Fibroblast of lung (primary cell): ENCODE results near the gene CNR1. TPM values are rescaled to one million over a fixed set of nuclear protein-coding genes. Genes with fewer than 3 reads are reported as not detected.
A peak's percentile ranks its signal among the peaks of the same experiment; 100 is the strongest.

Source experiments
- DNase-seq, 2 donors: peaks; one replicate each; pipeline versions ENCODE4 v3.0.0 to v3.0.0-alpha.2; 2010; ENCODE audit warnings: low read depth in 2 of 2
- H2AFZ ChIP-seq: 2 replicates; pipeline ENCODE4 v1.5.1; 2012; ENCODE audit warnings: low read length, control low read depth, inconsistent platforms
- H3K27ac ChIP-seq: 2 replicates; pipeline ENCODE4 v1.5.1; 2011; ENCODE audit warnings: low read length, control low read depth; ENCODE audit not compliant: insufficient read depth
- H3K27me3 ChIP-seq: 2 replicates; pipeline ENCODE4 v1.5.1; 2011; ENCODE audit warnings: mild to moderate bottlenecking, low read length; ENCODE audit not compliant: control insufficient read depth, insufficient read depth
- H3K36me3 ChIP-seq: 2 replicates; pipeline ENCODE4 v1.5.1; 2011; ENCODE audit warnings: low read length; ENCODE audit not compliant: control insufficient read depth, insufficient read depth
- H3K4me1 ChIP-seq: 2 replicates; pipeline ENCODE4 v1.5.1; 2011; ENCODE audit warnings: low read length; ENCODE audit not compliant: control insufficient read depth, insufficient read depth; ENCODE audit errors: extremely low read depth
- H3K4me2 ChIP-seq: 2 replicates; pipeline ENCODE4 v1.5.1; 2011; ENCODE audit warnings: low read length, control low read depth; ENCODE audit not compliant: insufficient read depth; ENCODE audit errors: extremely low read depth
- H3K4me3 ChIP-seq, 4 experiments: fragments of 200-600 bp in 1 of 4; sonication (generic) in 1 of 4; replicated peaks in 1 of 4; 2 replicates each; pipeline ENCODE4 v1.5.1; 2011 to 2016; ENCODE audit warnings: low read length in 4 of 4, low read depth in 3 of 4, mild to moderate bottlenecking in 3 of 4, control low read depth in 2 of 4, inconsistent platforms in 1 of 4, mixed read lengths in 1 of 4; ENCODE audit not compliant: insufficient read depth in 1 of 4; ENCODE audit errors: control extremely low read depth in 1 of 4
- H3K79me2 ChIP-seq: 2 replicates; pipeline ENCODE4 v1.5.1; 2012; ENCODE audit warnings: mild to moderate bottlenecking, low read length, inconsistent platforms; ENCODE audit not compliant: control insufficient read depth, insufficient read depth
- H3K9ac ChIP-seq: 2 replicates; pipeline ENCODE4 v1.5.1; 2011; ENCODE audit warnings: mild to moderate bottlenecking, low read length, control low read depth; ENCODE audit not compliant: insufficient read depth
- H3K9me3 ChIP-seq: 2 replicates; pipeline ENCODE4 v1.5.1; 2012; ENCODE audit warnings: low read depth, low read length; ENCODE audit not compliant: control insufficient read depth, insufficient read depth
- H4K20me1 ChIP-seq: 2 replicates; pipeline ENCODE4 v1.5.1; 2011; ENCODE audit warnings: low read length; ENCODE audit not compliant: control insufficient read depth, insufficient read depth; ENCODE audit errors: extremely low read depth
- EZH2 ChIP-seq: IDR thresholded peaks from 2 replicates; pipeline ENCODE4 v1.5.1; 2012; ENCODE audit warnings: low read length, control low read depth, mild to moderate bottlenecking; ENCODE audit errors: missing control alignments
- polyA plus RNA-seq, 2 donors: library from polyadenylated mRNA; depleted of rRNA in 1 of 2; stranded (reverse) in 1 of 2; unstranded in 1 of 2; fragments of >200 nt; gene quantifications; 2 replicates each; pipeline ENCODE4 v1.2.1, GENCODE V29; 2011 to 2012; ENCODE audit warnings: missing spikeins in 1 of 2
- total RNA-seq: library from RNA; depleted of rRNA; stranded (reverse); fragments of >200 nt; gene quantifications from 2 replicates; pipeline ENCODE4 v1.2.1, GENCODE V29; 2014
- TF ChIP-seq, protein P1 (sequence below), 2 donors: IDR thresholded peaks in 1 of 2; conservative IDR thresholded peaks in 1 of 2; 1 replicate in 1 of 2; 2 replicates in 1 of 2; pipeline ENCODE4 v1.5.1; 2011 to 2012; ENCODE audit warnings: low read length in 2 of 2, control low read depth in 1 of 2, inconsistent platforms in 1 of 2, low read depth in 1 of 2, mild to moderate bottlenecking in 1 of 2

Gene CNR1
- total and polyA plus RNA-seq, 2 donors (not counting 1 experiment from before 2014, with no cell fraction given): not detected

DNA sequence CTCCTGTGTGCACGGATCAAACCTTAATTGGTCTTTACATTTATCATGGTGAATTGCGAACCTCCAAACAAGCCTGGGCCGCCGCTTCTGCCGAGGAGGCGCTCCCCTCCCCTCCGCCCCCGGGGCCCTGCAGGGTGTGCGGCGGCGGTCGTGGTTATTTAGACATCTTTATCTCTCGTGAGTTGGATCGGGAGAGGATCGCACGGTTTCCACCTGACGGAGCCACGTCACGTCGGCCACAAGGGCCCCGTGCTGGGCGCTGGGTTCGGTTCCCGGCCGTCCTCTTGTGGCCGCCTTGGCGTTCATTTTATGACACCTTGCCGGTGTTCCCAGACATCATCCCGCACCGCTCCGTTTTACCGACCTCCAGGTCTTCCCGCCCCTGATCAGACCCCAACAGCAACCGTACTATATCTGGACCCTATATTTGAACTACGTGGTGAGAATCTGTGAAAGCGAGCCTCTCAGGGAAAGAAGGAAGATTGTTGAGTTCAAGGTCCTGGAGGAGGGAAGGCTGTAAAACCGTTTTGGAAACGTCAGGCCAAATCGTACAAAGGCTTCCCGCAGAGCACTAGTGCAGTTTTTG is 1.3 kb upstream of the CNR1 start:
- H3K9ac ChIP-seq: no peak overlapping the region
- H3K79me2 ChIP-seq: no peaks in the 10 kb centered on the region
- no peak overlapping the region for H3K27ac ChIP-seq
- no peaks in the 10 kb centered on the region for H4K20me1 ChIP-seq
- peaks cover 33% of the 10 kb centered on the region for H3K27me3 ChIP-seq
- H3K4me2 ChIP-seq: no peak overlapping the region
- H3K9me3 ChIP-seq: no peaks in the 10 kb centered on the region
- no peak overlapping the region for H2AFZ ChIP-seq
- H3K4me1 ChIP-seq: no peaks in the 10 kb centered on the region
- DNase-seq: no peak
- no peaks in the 10 kb centered on the region for H3K36me3 ChIP-seq
- TF ChIP-seq, protein P1, sequence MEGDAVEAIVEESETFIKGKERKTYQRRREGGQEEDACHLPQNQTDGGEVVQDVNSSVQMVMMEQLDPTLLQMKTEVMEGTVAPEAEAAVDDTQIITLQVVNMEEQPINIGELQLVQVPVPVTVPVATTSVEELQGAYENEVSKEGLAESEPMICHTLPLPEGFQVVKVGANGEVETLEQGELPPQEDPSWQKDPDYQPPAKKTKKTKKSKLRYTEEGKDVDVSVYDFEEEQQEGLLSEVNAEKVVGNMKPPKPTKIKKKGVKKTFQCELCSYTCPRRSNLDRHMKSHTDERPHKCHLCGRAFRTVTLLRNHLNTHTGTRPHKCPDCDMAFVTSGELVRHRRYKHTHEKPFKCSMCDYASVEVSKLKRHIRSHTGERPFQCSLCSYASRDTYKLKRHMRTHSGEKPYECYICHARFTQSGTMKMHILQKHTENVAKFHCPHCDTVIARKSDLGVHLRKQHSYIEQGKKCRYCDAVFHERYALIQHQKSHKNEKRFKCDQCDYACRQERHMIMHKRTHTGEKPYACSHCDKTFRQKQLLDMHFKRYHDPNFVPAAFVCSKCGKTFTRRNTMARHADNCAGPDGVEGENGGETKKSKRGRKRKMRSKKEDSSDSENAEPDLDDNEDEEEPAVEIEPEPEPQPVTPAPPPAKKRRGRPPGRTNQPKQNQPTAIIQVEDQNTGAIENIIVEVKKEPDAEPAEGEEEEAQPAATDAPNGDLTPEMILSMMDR (conservative IDR thresholded peaks at IDR 0.05 in 1 of 2, IDR thresholded peaks at IDR 0.05 in 1 of 2; ENCODE audit: low read depth in 1 of 2, low read length in 2 of 2): no peak
- TF ChIP-seq EZH2: peak; percentile 73
- H3K4me3 ChIP-seq: no peak overlapping the region

DNA sequence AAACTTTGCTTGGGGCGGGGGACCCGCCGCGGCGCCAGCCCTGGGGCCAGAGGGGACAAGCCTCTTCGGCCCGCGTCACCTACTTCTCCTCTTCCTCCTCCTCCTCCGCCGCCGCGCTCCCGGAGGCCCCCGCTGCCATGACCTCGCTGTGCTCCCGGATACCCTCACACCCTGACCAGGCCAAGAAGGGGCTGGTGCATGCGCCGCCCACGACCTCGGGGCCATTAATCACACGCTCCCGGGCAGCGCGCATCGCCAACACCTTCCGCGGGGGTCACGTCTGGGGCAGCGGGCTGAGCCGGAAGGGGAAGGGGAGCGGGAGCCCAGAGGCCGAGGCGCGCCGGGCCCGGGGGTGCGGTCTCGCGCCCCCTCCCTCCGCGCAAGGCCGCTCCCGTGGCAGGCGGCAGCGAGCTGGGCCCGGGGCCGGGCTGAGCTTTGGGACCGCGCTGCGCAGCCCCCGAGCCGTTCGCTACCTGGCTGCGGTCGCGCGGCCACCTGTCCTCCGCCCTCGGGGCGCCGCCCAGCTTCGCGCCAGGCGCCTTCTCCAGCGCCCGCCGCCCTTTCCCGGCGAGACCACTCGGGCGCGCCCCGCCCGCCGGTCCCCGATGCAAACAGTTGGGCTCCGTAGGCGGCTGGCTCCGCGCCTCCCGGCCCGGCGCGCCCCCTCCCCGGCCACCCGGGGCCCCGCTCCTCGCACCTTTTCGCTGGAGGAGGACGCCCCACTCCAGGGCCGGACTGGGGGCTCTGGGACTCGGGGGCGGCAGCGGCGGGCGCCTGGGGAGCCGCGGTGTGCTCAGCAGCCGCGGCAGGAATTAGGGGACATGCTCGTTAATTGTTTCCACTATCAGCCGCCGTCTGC is 575 bp upstream of the CNR1 start:
- Histone ChIP-seq H3K27me3 (peaks cover 33% of the 10 kb centered on the region), H2AFZ (peak overlapping the region; percentile 15), H3K9ac (no peak overlapping the region), H3K36me3 (no peaks in the 10 kb centered on the region), H3K27ac (no peak overlapping the region), H3K4me2 (peak overlapping the region; percentile 33), H3K4me1 (no peaks in the 10 kb centered on the region), H4K20me1 (no peaks in the 10 kb centered on the region), H3K4me3 (peak overlapping the region in 3 of 4 experiments; percentile 16 to 53 (median 17)), H3K9me3 (no peaks in the 10 kb centered on the region), H3K79me2 (no peaks in the 10 kb centered on the region)
- DNase-seq: no peak
- TF ChIP-seq, protein P1 (conservative IDR thresholded peaks at IDR 0.05 in 1 of 2, IDR thresholded peaks at IDR 0.05 in 1 of 2; ENCODE audit: low read depth in 1 of 2, low read length in 2 of 2): no peak
- peak; percentile 83 for TF ChIP-seq EZH2

DNA sequence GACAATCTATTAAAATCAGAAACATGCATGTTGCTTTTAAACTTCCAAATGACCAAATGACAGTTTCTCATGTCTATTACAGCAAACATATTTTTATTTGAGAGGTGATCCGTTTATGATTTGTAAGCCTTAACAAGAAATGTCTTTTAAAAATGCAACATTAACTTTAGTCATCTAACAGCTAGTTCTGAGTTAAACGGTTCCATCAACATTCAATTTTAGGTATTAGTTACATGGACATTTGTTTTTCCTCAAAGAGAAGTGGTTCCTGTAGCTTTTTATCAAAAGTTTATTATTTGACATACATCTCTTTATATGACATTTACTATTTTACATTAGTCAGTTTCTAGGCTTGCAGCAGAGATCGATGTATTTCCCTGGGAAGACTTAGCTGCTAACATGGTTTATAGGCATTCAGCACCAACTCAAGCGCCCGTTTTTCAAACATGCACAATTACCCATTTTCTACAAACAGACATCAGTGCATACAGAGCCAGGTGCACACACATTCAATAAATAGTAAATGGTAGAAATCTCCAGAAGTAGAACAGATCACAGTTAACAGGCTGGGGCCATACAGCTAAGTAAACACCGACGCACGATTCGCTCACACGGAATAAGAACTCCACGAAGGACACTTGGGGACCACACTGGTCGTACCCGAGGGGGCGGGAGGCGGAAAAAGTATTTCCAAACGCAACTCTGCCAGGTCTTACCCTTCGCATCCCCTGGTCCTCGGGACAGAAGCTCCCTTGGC is 882 bp downstream of the CNR1 start:
- Histone ChIP-seq H3K79me2 (no peaks in the 10 kb centered on the region), H3K4me1 (no peaks in the 10 kb centered on the region), H3K9ac (no peak overlapping the region), H3K27ac (no peak overlapping the region), H4K20me1 (no peaks in the 10 kb centered on the region), H3K36me3 (no peaks in the 10 kb centered on the region), H3K4me2 (no peak overlapping the region), H3K9me3 (no peaks in the 10 kb centered on the region), H3K4me3 (peak overlapping the region in 2 of 4 experiments; percentile 42 to 53), H3K27me3 (peaks cover 33% of the 10 kb centered on the region), H2AFZ (no peak overlapping the region)
- peak; percentile 57 for TF ChIP-seq EZH2
- TF ChIP-seq, protein P1 (conservative IDR thresholded peaks at IDR 0.05 in 1 of 2, IDR thresholded peaks at IDR 0.05 in 1 of 2; ENCODE audit: low read depth in 1 of 2, low read length in 2 of 2): no peak
- DNase-seq: no peak
